HG02943 (cell line): ENCODE results near the gene TMEM239.

Experiments used
- ATAC-seq: cut with Tn5 transposase; IDR thresholded peaks from one replicate; pipeline ENCODE4 v1.9.1; 2021; ENCODE audit warnings: mild to moderate bottlenecking, low read depth, moderate library complexity; ENCODE audit not compliant: unreplicated experiment

The TMEM239 gene

GRCh38 chr20:2840967-2841531 is 24.9 kb downstream of the TMEM239 start:
- peak; percentile 45 for ATAC-seq

GRCh38 chr20:2845607-2846006 is 29.4 kb downstream of the TMEM239 start:
- no peak for ATAC-seq

- ATAC-seq: no peak
These were observed 30.5 kb downstream of the TMEM239 start for GRCh38 chr20:2846698-2847097.

- ATAC-seq: no peak
These were observed 31.6 kb downstream of the TMEM239 start for GRCh38 chr20:2847802-2848201.

GRCh38 chr20:2849529-2849928 is 33.4 kb downstream of the TMEM239 start:
- ATAC-seq: no peak

GRCh38 chr20:2851086-2851485 is 34.9 kb downstream of the TMEM239 start:
- ATAC-seq: no peak

GRCh38 chr20:2858591-2858990 is 42.4 kb downstream of the TMEM239 start:
- ATAC-seq: no peak

GRCh38 chr20:2859330-2860121 is 43.4 kb downstream of the TMEM239 start:
- no peak for ATAC-seq

- ATAC-seq: no peak
These were observed 48.5 kb downstream of the TMEM239 start for GRCh38 chr20:2864626-2865025.

- ATAC-seq: no peak
These were observed 48.9 kb downstream of the TMEM239 start for GRCh38 chr20:2865101-2865500.

GRCh38 chr20:2865630-2866029 is 49.5 kb downstream of the TMEM239 start:
- no peak for ATAC-seq

GRCh38 chr20:2866236-2866635 is 50.1 kb downstream of the TMEM239 start:
- no peak for ATAC-seq

GRCh38 chr20:2867081-2867864 is 51.1 kb downstream of the TMEM239 start:
- ATAC-seq: no peak
